Amygdala (tissue), 56 donors: Measurements from ENCODE around the gene ABAT.

Source experiments
- DNase-seq, 56 donors: peaks; one replicate each; lab custom pipeline; 2025; lab: John Stamatoyannopoulos, UW

The ABAT gene

DNA sequence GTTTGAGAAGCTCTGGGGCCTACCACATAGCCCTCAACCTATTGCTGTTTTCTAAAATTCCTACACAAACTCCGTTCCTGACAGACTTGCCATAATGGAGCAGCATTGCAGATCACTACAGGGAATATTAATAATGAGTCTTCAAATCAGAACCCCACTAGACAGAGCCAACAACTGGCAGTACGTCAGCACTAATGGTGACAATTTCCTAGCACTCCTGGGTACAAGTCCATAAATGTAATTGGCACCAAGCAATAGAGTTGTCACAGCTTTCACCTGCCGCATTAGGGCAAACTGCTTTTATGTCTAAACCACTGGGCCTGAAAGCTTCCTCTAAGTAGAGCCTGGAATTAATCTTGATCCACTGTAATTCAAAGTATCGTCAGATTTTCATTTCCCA, 25.5 kb upstream of the ABAT start:
- DNase-seq, result no peak

DNA sequence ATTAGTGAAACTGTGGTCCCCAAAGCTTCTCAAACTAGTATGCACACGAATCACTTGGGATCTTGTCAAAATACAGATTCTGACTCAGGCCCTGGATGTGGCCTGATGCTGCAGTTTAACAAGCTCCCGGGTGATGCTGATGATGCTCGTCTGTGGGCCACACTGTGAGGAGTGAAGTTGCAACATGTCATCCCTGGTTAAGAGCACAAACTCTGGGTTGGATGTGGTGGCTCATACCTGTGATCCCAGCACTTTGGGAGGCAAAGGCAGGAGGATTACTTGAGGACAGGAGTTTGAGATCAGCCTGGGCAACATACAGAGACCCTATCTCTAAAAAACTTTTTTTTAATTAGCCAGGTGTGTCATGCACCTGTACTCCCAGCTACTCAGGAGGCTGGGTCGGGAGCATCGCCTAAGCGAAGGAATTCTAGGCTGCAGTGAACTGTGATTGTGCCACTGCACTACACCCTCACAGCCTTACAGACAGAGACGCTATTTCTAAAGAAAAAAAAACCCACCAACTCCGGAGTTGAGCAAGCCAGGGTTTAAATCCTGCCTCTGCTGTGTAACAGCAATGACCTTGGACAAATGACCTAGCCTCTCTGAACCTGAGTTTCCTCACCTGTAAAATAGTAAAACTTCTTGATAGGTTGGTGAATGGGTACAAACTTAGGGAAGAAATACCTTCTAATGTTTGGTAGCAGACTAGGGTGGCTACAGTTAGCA, 24.4 kb upstream of the ABAT start:
- DNase-seq, result no peak

DNA sequence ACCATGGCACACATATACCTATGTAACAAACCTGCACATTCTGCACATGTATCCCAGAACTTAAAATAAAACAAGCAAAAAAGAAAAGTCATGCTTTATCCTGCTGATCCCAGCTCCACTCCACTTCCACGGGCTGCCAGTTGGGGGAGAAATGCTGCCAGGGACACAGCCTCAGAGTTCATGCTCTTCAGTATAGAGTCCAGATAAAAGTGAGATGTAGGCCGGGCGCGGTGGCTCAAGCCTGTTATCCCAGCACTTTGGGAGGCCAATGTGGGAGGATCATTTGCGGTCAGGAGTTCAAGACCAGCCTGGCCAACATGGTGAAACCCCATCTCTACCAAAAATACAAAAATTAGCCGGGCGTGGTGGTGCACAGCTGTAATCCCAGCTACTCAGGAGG, 22.5 kb upstream of the ABAT start:
- DNase-seq, result peak in 1 of 56 donors; percentile 11

DNA sequence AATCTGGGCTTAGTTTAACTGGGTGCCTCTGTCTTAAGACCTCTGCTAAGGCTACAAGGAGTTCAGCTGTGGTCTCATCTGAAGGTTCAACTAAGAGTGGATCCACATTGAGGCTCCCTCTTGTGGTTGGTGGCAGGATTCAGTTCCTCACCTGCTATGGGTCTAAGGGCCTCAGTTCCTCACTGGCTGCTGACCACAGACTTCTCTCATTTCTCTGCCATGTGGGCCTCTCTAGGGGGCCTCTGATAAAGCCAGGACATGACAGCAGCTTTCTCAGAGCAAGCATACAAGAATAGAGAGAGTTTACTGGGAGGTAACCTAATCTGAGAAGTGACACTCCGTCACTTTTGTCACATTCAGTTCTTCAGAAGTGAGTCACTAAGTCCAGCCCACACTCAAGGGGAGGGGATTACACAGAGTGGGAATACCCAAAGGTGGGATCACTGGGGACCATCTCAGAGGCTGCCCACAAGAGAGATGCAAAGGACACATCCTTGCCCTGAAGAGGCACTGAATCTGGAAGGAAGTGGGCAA, 19.2 kb upstream of the ABAT start:
- peak in 1 of 56 donors; percentile 36 for DNase-seq

DNA sequence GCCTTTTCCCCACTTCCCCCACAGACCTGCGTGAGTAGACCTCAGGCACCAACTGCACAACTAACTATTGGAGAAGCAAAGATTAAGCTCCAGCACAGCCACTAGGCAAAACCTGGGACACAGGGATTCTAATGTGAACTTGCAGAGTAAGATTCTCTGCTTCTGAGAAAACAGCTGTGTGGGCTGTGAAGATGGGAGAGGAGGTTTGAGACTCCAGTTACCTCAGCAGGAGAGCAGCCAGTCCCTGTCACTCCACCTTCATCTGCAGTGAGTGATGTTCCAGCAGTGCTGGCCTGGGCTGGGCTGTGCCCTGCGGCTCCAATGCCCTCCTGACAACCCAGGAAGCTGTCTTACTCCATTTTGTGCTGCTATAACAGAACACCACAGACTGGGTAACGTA, 18.0 kb upstream of the ABAT start:
- DNase-seq, result no peak

DNA sequence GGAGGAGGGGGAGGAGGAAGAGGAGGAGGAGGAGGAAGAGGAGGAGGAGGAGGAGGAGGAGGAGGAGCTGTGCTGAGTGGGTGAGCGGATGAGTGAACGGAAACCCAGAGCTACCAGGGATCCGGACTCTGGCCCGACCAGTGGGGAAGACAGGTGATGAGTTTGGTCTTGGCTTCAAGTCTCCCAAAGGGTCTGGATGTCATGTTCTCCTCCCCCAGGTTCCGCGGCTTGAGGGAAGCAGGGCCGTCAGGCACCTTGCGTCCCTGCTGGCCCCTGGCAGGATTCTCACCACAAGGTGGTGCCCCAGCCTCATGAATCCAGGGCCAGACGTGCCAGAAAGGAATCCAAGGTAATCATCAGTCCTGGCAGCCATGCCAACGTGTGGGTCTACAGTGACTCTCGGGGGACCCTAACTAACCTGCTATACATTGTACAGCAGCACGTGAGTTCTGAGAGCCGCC, 13.5 kb upstream of the ABAT start:
- peak in 43 of 56 donors; percentile 4 to 71 (median 30) for DNase-seq

DNA sequence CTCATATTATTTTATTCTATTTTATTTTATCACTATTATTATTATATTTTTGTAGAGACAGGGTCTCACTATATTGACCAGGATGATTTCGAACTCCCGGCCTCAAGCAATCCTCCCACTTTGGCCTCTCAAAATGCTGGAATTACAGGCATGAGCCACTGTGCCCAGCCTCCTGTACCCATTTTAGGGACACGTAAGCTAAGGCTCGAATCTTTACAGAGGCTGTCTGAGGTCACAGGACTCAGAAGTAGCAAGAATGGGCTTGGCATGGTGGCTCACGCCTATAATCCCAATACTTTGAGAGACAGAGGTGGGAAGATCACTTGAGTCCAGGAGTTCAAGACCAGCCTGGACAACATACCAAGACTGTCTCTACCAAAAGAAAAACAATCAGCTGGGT, 12.7 kb upstream of the ABAT start:
- no peak for DNase-seq

DNA sequence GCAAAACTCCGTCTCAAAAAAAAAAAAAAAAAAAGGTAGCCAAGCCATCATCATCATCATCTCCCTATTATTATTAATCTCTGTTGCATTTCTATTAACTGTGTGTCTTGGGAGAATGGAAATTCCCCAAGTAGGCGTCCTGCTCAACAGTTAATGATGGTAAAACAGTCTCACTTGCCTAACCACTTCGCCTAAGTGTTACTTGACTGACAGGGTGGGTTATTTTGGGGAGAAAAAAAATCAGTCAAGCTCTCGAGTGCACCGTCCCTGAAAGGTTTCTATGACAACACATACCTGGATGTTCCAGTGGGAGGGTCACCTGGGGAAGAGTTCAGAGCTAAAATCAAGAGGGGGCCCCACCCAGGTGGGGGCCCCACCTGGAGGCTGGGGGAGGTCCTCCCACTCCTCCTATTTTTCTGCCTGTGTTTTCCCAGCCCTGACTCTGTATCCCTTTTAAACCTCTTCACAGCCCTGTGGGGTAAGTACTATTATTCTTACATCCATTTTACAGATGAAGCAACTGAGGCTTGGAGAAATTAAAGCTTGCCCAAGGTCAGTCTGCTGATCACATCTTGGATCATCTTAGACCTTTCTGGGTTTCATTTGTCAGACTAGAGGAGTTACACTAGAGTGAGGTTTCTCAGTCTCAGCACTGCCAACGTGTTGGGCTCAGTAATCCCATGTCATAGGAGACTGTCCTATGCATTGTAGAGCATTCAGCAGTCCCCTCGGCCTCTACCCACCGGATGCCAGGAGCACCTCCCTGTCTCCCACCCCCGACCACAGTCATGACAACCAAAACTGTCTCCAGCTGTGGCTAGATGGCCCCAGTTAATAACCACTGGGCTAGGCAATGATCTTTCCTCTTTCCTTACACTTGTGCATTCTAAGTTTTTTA, 11.0 kb upstream of the ABAT start:
- DNase-seq, result no peak

DNA sequence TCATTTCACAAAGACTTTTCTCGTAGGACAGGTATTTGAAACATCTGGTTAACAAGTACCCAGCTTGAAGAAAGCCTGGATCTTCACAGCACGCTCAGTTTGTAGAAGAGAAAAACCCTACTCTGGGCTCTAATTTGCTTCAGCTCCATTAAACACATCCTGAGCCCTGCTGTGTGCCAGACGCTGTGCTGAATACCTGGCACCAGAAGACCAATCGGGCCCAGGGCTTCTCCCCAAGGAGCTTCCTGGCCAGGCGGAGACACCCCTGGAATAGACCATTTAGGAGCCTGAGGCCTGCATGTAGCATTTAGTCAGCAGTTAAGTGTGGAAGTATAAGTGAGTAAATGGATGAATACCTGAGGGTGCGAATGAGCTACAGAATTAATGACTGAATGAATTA, 8.9 kb upstream of the ABAT start:
- no peak for DNase-seq

DNA sequence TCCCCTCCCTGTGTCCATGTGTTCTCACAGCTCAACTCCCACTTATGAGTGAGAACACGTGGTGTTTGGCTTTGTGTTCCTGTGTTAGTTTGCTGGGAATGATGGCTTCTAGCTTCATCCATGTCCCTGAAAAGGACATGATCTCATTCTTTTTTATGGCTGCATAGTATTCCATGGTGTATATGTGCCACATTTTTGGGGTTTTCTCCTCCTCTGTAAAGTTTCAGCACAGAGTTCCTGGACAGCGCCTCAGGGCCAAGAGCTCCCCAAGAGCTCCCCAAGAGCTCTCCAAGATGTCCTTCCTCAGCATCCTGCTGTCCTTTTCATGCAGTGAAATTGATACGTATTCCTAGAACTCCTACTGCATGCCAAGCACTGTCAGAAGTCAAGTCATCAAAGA, 6.9 kb upstream of the ABAT start:
- DNase-seq, result no peak

DNA sequence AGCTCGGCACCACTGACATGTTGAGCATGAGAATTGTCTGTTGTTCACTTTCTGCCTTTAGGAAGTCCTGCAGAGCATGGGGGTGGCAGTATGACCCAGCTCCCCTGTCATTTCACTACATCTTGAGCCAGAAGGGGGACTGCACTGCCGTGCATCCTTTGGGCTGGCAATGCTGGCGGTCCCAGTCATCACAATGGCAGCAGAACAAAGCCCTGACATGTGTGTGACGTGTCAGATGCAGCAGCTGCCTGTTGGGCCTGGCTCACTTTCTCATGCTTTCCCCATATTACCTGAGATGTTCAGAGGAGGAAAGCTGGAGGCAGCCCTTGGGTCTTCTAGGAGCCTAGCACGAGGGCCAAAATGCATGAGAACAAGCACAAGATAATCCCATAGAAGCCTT, 6.3 kb upstream of the ABAT start:
- no peak for DNase-seq

DNA sequence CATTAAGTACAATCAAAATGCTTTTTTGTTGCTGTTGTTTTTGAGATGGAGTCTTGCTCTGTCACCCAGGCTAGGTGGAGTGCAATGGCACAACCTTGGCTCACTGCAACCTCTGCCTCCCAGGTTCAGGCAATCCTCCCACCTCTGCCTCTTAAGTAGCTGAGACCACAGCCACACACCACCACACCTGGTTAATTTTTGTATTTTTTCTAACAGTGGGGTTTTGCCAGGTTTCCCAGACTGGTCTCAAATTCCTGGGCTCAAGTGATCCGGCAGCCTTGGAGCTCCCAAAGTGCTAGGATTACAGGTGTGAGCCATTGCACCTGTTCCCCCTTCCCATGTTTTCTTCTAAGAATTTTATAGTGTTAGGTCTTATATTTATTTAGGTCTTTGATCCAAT, 4.9 kb upstream of the ABAT start:
- DNase-seq, result no peak

DNA sequence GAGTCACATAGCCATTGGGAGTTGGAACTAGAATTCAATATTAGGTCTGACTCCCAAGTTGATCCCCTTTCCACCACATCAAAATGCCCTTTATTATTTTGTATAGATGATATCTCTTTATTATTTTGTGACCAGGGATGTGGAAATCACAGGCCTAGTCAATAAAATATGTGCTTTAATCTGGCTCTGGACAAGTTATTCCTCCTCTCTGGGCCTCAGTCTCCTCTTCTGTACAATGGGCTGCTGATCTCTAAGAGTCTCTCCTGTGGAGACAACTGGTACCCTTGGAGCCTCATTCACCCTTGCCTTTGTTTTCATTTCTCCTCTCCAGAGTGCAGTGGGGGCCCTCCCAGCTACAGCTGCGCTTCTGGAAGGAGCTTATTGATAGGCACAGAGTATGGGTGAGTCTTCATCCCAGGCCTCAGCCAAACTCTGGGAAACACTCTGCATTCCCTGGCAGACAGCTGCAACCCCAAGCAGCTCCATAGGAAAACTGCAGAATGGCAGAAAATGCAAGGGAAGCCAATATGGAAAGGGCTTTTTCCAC, 4.3 kb upstream of the ABAT start:
- DNase-seq, result no peak

DNA sequence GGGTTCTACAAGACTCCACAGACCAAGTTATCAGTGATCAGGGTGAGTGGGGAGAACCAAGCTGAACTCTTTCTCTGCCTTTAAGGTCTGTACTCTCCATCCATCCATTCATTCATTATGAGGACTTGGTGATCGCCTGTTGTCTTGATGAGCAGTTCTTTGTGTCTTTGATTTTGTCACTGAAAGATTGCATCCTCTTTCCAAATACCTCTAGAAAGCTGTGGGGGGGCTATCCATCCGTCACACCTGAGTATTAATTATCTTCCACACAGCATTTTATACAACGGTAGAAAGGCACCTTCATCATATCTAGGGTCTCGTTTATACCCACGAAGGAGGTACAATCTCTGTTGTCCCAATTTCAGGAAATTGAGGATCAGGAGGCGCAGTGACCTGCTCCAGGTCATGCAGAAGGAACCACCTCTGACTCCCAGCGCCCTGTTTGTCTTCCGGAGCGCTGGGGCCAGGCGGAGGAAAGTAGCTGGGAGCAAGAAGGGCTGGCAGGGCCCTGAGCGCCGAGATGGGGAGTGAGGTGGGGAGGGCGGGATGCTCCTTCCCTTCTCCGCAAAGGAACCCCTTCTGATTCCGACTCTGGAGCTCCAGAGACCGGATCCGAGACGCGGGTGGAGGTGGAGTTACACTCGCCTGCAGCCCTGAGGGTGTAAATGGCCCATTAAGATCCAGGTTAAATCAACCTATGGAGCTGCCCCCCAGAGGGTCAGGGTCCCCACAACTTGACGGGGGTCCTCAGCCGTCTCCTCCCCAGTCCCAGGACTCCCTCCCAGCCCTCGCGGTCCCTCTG, 605 bp upstream of the ABAT start:
- peak in 1 of 56 donors; percentile 44 for DNase-seq

DNA sequence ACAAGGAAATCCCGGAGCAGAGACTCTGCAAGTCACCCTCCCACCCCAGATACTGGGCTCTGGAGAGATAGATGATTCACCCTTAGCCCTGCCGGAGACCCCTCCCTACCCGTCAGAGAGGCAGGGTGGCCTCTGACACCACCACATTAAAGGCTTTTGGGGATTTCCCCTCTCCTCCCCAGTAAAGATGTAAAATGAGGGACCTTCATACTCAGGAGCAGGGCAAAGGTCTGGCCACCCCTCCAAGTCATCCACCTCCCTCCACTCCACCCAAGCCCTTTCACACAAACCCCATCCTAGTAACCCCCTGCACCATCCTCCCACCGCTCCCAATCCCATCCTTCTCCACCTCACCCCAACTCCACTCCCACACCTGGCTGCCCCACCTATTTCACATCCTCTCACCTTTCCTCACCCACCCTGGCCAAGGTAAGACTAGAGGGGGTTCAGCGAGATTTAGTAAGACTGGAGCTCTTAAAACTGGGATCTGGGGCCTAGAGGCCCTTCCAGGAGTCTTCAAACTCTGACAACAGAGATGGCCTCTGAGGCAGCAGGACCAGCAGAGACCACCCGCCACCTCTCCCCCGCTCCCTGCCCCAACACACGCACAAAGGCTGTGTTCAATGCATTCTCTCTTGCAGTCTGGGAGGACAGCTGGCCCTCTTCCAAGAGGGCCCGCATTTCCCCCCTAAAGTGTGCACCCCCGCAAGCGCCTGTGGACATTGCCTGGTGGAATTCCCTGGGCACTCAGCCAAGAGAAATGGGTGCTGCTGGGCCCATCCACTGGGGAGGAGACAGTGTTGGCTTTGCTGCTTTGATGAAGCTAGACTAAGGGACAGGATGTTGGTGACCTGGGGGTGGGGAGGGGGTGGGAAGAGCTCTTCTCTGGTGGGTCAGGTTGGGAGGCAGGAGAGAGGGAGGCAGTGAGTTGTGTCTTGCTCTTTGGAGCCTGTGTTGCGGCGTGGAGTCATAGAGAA, 1.1 kb downstream of the ABAT start:
- DNase-seq, result peak in 2 of 56 donors; percentile 3 to 47

DNA sequence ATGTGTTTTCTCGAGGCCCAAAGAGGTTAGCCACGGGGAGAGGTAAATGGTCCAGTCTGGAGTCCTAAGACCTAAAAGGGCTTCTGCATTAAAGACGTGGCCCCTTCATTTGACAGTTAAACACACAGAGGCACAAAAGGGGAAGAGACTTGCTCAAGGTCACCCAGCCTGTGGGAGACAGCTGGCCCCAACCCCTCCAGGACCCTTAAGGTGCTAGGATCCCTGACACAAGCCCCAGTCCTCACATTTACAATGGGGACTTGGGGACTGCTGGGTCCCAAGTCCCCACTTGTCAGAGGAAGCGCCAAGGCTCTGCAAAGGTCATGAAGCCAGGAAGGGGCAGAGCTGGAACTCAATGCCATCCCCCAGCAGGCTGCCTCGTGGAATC, 1.7 kb downstream of the ABAT start:
- DNase-seq, result no peak

DNA sequence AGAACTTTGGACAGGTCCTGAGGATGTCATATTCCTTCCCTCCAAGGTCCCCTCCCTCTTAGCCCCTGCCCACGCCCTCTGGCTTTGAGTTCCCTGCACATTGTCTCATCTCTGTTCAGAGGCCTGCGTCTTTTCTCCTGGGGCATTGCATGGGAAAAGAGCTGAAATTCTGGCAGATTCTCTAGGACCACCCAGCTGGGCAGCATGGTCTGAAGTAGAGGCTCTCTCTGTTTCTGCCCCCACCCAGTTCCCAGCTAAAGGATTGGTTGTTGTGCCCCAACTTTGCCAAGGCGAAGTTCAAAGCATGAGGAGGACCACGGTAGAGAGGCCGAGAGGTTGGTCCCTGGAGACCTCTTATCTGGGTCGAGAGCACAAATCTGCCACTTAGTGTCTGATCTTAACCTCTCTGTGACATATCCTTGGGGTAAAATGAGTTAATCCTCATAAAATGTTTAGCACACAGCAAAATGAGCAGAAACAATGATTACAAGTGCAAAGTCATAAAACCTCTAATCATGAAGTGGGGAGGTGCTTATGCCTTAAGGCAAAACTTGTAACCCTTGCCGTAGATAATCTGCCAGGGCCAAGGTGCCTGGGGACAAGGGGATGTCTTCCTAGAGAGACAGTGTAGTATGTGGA, 2.4 kb downstream of the ABAT start:
- no peak for DNase-seq

DNA sequence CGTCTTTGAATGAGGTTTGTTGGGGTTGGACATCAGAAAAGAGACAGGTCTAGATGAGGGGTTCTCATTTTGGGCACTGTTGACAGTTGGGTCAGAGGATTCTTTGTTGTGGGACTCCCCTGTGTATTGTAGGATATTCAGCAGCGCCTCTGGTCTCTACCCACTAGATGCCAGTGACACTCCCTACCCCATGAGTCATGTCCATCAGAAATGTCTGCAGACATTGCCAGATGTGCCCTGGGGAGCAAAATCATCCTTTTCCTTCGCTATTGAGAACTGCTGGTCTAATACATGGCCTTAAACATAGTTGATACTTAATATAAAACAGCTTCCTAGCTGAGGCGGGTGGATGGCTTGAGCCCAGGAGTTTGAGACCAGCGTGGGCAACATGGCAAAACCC, 3.1 kb downstream of the ABAT start:
- no peak for DNase-seq
